GM12891 (cell line): Measurements from ENCODE around the gene TCERG1L.

Experiments
- POLR2AphosphoS5 ChIP-seq: IDR thresholded peaks from 2 replicates; pipeline ENCODE4 v1.6.1; 2011; ENCODE audit warnings: low read depth, low read length, control low read depth
- TAF1 ChIP-seq: IDR thresholded peaks from 2 replicates; pipeline ENCODE4 v1.6.1; 2011; ENCODE audit warnings: low read depth, low read length, control low read depth

DNA sequence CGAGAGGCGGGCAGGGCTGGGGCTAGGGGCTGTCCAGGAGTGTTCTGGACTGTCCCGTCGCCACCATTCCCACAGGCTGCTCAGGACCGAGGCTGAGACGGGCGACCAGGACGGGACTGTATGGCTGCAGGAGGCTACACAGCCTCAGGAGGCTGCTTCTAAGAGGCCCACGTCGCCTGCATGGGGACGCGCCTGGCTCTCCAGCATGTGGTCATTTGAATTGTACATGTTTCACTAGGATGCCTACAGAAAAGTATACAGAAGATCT is 216.3 kb downstream of the TCERG1L start:
- TF ChIP-seq POLR2AphosphoS5 (no peak), TAF1 (no peak)
